Stomach smooth muscle (tissue), 2 donors: ENCODE results near the gene FHOD1.

Experiments used
- H3K27ac ChIP-seq: one replicate; pipeline ENCODE4 v1.7.0; 2013; ENCODE audit warnings: mild to moderate bottlenecking, low read length, inconsistent platforms
- H3K27me3 ChIP-seq, 2 donors: one replicate each; pipeline ENCODE4 v1.7.0; 2013; ENCODE audit warnings: low read length in 2 of 2; ENCODE audit not compliant: insufficient read depth in 2 of 2, control insufficient read depth in 1 of 2
- H3K36me3 ChIP-seq, 2 donors: one replicate each; pipeline ENCODE4 v1.7.0; 2013; ENCODE audit warnings: low read length in 2 of 2; ENCODE audit not compliant: control insufficient read depth in 2 of 2, insufficient read depth in 2 of 2
- H3K4me1 ChIP-seq: one replicate; pipeline ENCODE4 v1.7.0; 2013; ENCODE audit warnings: low read length; ENCODE audit not compliant: control insufficient read depth, insufficient read depth
- H3K4me3 ChIP-seq, 2 donors: one replicate each; pipeline ENCODE4 v1.7.0; 2013; ENCODE audit warnings: low read length in 2 of 2
- H3K9ac ChIP-seq, 2 donors: one replicate each; pipeline ENCODE4 v1.7.0; 2013; ENCODE audit warnings: low read length in 2 of 2, mild to moderate bottlenecking in 1 of 2
- H3K9me3 ChIP-seq, 2 donors: one replicate each; pipeline ENCODE4 v1.7.0; 2013; ENCODE audit warnings: low read length in 2 of 2; ENCODE audit not compliant: control insufficient read depth in 2 of 2
- donor health status: healthy.
- donor health status: Pancreatic carcinoma.

The FHOD1 gene

GRCh38 chr16:67186550-67186950, 60.7 kb downstream of the FHOD1 start:
- peaks cover 35% of the 10 kb centered on the region for H3K4me1 ChIP-seq
- H3K27ac ChIP-seq: no peak overlapping the region
- H3K36me3 ChIP-seq: no peaks in the 10 kb centered on the region
- no peak overlapping the region for H3K9ac ChIP-seq
- H3K27me3 ChIP-seq: no peaks in the 10 kb centered on the region
- no peaks in the 10 kb centered on the region for H3K9me3 ChIP-seq
- H3K4me3 ChIP-seq: no peak overlapping the region

DNA sequence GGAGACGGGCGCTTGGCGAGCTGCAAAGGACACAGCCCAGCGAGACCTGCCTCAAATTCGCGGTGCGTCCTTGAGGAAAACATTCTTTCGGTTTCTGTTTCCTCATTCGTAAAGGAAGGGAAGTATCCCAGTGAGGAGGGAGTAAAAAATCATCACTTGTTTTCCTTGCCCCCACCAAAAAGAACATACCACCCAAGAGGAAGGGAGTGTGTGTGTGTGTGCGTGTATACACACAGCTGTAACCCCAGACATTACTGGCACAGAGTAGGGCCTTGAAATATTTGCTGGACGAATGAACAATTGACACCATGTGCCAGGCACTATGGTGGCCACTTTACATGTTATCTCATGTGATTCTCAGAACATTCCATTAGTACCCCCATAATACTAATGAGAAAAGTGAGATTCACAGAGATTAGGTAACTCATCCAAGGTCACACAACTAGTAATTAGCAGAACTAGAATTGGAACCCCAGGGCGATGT, 61.6 kb downstream of the FHOD1 start:
- peak overlapping the region in 1 of 2 donors; percentile 47 for H3K9ac ChIP-seq

DNA sequence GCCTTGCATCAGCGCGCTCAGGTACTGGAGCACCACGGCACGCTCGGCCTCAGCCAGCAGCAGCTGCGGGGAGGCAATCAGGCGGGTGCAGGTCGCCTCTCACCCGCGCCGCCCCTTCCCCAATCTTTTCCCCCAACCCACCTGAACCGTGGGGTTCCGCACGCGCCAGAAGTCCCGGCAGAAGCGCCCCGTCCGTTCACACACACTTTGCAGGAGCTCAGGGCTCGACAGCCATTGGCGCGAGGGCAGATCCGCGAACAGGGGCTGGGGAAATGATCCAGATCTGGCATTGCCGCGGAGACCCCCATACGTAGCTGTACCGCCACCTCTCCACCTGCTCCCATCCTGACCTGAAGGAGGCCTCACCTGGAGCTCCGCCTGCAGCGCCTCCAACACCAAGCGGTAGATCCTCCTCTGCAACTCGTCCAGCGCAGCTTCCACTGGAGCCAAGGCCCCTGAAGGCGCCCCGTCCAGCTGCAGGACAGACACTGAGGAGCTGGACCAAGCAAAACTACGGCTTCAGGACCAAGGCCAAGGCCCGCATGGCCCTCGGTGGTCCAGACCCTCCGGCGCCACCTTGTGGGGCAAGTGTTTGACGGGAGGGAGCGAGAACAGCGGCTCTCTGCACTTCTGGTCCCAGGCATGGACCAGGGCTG, 62.2 kb downstream of the FHOD1 start:
- Histone ChIP-seq H3K4me1 (peaks cover 40% of the 10 kb centered on the region), H3K4me3 (peak overlapping the region; percentile 7 to 86), H3K9ac (peak overlapping the region in 1 of 2 donors; percentile 47), H3K9me3 (no peaks in the 10 kb centered on the region), H3K36me3 (no peaks in the 10 kb centered on the region), H3K27ac (no peak overlapping the region), H3K27me3 (no peaks in the 10 kb centered on the region)

More for the DNA sequence above, 61.6 kb downstream of the FHOD1 start:
- Histone ChIP-seq H3K27ac (no peak overlapping the region), H3K4me3 (peak overlapping the region; percentile 2 to 86), H3K4me1 (peaks cover 40% of the 10 kb centered on the region), H3K27me3 (no peaks in the 10 kb centered on the region), H3K36me3 (no peaks in the 10 kb centered on the region), H3K9me3 (no peaks in the 10 kb centered on the region)

DNA sequence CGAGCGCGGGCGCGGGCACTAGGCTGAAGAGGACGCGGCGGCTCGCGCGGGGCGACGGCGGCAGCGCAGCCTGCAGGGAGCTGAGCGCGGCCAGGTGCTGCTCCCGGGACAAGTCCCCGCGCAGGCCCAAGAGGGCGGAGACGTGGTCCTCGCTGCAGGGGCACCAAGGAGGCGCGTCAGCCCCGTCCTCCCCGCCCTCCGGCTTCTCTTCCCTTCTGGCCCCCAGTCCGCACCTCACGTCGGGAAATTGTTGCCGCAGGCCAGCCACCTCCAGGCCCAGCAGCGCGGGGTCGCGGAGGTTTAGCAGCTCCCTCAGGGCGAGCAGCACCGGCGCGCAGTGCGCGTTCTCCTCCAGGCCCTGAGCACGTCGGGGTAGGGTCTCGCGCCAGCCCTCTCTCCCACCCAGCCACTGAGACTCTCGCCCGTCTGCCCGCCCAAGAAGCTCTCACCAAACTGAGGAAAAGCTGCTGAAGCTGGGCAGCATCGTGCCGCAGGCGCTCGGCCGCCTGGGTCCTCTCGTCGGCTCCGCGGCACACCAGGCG, 62.8 kb downstream of the FHOD1 start:
- Histone ChIP-seq H3K4me3 (peak overlapping the region; percentile 75 to 86), H3K27ac (peak overlapping the region; percentile 92), H3K27me3 (no peaks in the 10 kb centered on the region), H3K9me3 (no peaks in the 10 kb centered on the region), H3K9ac (peak overlapping the region in 1 of 2 donors; percentile 79), H3K4me1 (peaks cover 40% of the 10 kb centered on the region), H3K36me3 (no peaks in the 10 kb centered on the region)

DNA sequence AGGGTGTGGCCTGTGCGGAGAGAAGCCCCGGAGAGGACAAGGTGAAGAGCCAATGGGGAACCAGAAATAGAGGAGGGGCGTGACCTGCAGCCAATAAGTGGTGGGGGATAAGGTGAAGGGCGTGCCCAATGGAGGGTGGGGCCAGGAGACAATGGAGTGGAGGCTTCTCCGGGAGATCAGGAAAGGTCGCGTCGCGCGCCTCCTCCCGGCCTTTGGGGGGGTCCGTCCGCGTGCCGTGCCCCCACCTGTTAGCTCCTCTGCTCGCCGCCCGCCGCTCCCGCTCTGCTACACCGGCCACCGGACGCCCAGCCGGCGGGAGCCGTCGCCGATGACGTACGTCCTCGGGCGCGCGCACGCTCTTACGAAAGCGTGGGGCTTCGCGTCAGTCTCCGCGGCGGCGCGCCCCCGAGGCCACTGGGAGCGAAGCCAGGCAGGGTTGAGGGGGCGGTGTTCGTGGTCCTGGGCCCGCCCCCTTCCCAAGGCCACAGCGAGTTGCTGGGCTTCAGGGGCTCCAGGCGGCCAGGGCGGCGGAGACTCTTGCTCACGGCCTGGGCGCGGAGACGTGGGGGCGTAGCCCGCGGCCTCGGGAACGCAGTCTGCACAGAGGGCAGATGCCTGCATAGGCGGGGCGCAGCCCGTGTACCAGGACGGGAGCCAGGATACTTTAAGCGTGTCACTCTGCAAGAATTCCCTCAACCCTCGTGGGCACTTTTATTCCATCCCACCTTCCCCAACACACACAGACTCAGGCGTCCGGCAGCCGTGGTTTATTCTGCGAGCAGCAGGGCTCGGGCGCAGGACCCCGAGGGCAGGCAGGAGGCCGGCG, 63.4 kb downstream of the FHOD1 start, which contains the start of gene MATCAP1:
MATCAP1 (minus strand) TSS at position 337 of the 826 bp plus-strand sequence. CDS start 3,353 bp downstream, outside the sequence.
- H3K27ac ChIP-seq: peak within 1 kb of the TSS; percentile 92
- no peaks in the 10 kb centered on the region for H3K27me3 ChIP-seq
- H3K9me3 ChIP-seq: no peaks in the 10 kb centered on the region
- H3K4me1 ChIP-seq: peaks cover 41% of the 10 kb centered on the region
- peak within 1 kb of the TSS; percentile 79 to 94 for H3K9ac ChIP-seq
- no peaks in the 10 kb centered on the region for H3K36me3 ChIP-seq
- H3K4me3 ChIP-seq: peak within 1 kb of the TSS; percentile 75 to 86

DNA sequence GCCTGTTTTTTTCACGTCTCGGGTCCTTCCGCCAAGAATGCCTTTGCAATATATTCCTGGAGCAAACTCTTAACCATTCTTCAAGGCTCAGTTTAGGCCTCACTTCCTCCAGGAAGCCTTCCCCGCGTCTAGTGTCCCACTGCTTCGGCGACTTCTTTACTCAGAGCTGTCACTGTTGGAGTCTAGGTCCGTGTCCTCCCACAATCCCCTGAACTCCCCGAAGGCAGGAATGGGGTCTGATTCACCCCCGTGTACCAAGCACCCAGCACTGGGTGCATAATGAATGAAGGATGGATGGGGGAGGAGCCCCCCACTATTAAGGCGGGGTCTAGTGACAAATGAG, 64.0 kb downstream of the FHOD1 start:
- Histone ChIP-seq H3K27me3 (no peaks in the 10 kb centered on the region), H3K4me1 (peaks cover 46% of the 10 kb centered on the region), H3K9me3 (no peaks in the 10 kb centered on the region), H3K4me3 (peak overlapping the region; percentile 75 to 86), H3K27ac (peak overlapping the region; percentile 92), H3K9ac (peak overlapping the region; percentile 79 to 94), H3K36me3 (no peaks in the 10 kb centered on the region)

GRCh38 chr16:67182288-67182687, 65.0 kb downstream of the FHOD1 start:
- no peaks in the 10 kb centered on the region for H3K27me3 ChIP-seq
- H3K4me1 ChIP-seq: peaks cover 56% of the 10 kb centered on the region
- H3K27ac ChIP-seq: no peak overlapping the region
- H3K9me3 ChIP-seq: no peaks in the 10 kb centered on the region
- H3K9ac ChIP-seq: no peak overlapping the region
- H3K36me3 ChIP-seq: no peaks in the 10 kb centered on the region
- no peak overlapping the region for H3K4me3 ChIP-seq

- H3K27ac ChIP-seq: peak overlapping the region; percentile 46
- H3K4me1 ChIP-seq: peaks cover 56% of the 10 kb centered on the region
- no peak overlapping the region for H3K4me3 ChIP-seq
These were observed 65.9 kb downstream of the FHOD1 start for GRCh38 chr16:67181346-67181745.

GRCh38 chr16:67180166-67180565, 67.1 kb downstream of the FHOD1 start:
- H3K4me1 ChIP-seq: peaks cover 57% of the 10 kb centered on the region
- no peak overlapping the region for H3K4me3 ChIP-seq
- no peaks in the 10 kb centered on the region for H3K27me3 ChIP-seq
- H3K27ac ChIP-seq: no peak overlapping the region
- H3K9ac ChIP-seq: no peak overlapping the region
- peaks cover 0 to 2% of the 10 kb centered on the region in 2 donors for H3K36me3 ChIP-seq
- no peaks in the 10 kb centered on the region for H3K9me3 ChIP-seq

More at GRCh38 chr16:67181346-67181745, 65.9 kb downstream of the FHOD1 start:
- Histone ChIP-seq H3K27me3 (no peaks in the 10 kb centered on the region), H3K9ac (no peak overlapping the region), H3K9me3 (no peaks in the 10 kb centered on the region), H3K36me3 (no peaks in the 10 kb centered on the region)

- no peak overlapping the region for H3K27ac ChIP-seq
- H3K4me1 ChIP-seq: peaks cover 57% of the 10 kb centered on the region
- no peaks in the 10 kb centered on the region for H3K9me3 ChIP-seq
- H3K4me3 ChIP-seq: no peak overlapping the region
- no peak overlapping the region for H3K9ac ChIP-seq
- peaks cover 0 to 2% of the 10 kb centered on the region in 2 donors for H3K36me3 ChIP-seq
- H3K27me3 ChIP-seq: no peaks in the 10 kb centered on the region
These were observed 67.7 kb downstream of the FHOD1 start for GRCh38 chr16:67179421-67180080.
